ENCODE measurements around the gene AMOTL1. TPM values are rescaled to one million over a fixed set of nuclear protein-coding genes. Genes with fewer than 3 reads are reported as not detected.
"Not testable (repeated sequence)": the region's sequence is repeated elsewhere in the genome, so short reads cannot be mapped to it uniquely, and the experiment has no call there.

AMOTL1 gene
- total RNA-seq, 1 experiment from 2014 or later = 32.6 TPM

DNA sequence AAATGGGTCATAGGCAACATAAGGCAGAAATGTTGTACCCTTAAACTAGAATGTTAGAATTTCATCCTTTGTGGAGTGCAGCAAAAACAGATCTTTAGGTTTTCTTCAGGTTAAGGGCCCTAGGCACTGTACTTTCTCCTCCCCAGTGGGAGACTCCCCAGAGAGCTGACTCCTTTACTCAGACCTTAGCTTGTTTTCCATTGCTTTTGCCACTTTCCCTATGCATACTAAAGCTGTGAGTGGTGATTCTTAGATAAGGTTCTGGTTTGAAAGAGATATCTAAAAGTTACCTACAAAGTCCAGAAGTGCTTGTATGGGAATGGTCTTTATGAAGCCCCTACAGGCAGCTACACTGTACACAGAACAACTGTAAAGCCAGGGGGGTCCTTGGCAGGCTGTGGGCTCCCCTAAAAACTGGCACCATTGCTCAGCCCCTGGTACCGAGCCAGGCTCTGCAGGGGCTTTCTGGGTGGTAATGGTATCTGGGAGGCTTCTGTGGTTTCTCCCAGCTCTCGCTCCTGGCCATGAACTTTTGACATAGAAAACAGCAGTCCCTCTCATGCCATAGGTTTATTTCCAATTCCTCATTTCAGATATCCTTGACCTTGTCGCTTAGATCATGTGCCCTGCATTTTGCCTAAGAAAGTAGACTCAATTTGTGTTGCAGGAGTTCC, 23.2 kb downstream of the AMOTL1 start:
- ChIA-PET POLR2A (ENCODE audit: unreplicated experiment) (interaction anchor here (0.7 kb wide), 1 partner anchor 277 kb away, joined by 4 read pairs; no protein-coding TSS in a partner anchor), CTCF (no interaction called here)
- Histone ChIP-seq H4K20me1 (ENCODE audit: low read length) (no peaks in the 10 kb centered on the region), H3K9me2 (replicated peaks; ENCODE audit: low read length) (no peaks in the 10 kb centered on the region), H3K27me3 (ENCODE audit: low read length) (no peaks in the 10 kb centered on the region), H3F3A (ENCODE audit: low read length, unreplicated experiment) (peaks cover 18% of the 10 kb centered on the region), H3K4me3 (ENCODE audit: low read length) (no peak overlapping the region; the same call in 1 of the 2 replicates), H3K9ac (ENCODE audit: low read length) (peak overlapping the region; percentile 45), H3K4me2 (ENCODE audit: low read length) (peak overlapping the region; percentile 81), H3K9me3 (ENCODE audit: low read length) (no peaks in the 10 kb centered on the region), H3K79me2 (ENCODE audit: low read length) (peaks cover 84% of the 10 kb centered on the region), H2AFZ (ENCODE audit: low read length) (no peak overlapping the region), H3K4me1 (ENCODE audit: insufficient read depth, low read length) (peaks cover 89% of the 10 kb centered on the region), H3K36me3 (ENCODE audit: low read depth, low read length) (no peaks in the 10 kb centered on the region), H3K27ac (ENCODE audit: low read length) (peak overlapping the region; percentile 95)
- ATAC-seq (no peak), DNase-seq (no peak)
- TF ChIP-seq EZH2phosphoT487 (IDR thresholded peaks at IDR 0.05; ENCODE audit: borderline replicate concordance, low read length) = no peak
- TF ChIP-seq, protein P1, sequence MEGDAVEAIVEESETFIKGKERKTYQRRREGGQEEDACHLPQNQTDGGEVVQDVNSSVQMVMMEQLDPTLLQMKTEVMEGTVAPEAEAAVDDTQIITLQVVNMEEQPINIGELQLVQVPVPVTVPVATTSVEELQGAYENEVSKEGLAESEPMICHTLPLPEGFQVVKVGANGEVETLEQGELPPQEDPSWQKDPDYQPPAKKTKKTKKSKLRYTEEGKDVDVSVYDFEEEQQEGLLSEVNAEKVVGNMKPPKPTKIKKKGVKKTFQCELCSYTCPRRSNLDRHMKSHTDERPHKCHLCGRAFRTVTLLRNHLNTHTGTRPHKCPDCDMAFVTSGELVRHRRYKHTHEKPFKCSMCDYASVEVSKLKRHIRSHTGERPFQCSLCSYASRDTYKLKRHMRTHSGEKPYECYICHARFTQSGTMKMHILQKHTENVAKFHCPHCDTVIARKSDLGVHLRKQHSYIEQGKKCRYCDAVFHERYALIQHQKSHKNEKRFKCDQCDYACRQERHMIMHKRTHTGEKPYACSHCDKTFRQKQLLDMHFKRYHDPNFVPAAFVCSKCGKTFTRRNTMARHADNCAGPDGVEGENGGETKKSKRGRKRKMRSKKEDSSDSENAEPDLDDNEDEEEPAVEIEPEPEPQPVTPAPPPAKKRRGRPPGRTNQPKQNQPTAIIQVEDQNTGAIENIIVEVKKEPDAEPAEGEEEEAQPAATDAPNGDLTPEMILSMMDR (conservative IDR thresholded peaks at IDR 0.05; ENCODE audit: low read depth, low read length) = no peak
- no peak for TF ChIP-seq EZH2 (IDR thresholded peaks at IDR 0.05; ENCODE audit: low read length, unreplicated experiment)
- intact Hi-C loops (cut with micrococcal nuclease) = no loop called here
- BruUV-seq (replicated peaks) = no TSS peak

GRCh38 chr11:94791942-94792341, 23.8 kb downstream of the AMOTL1 start:
- CTCF ChIA-PET; H3K4me2 ChIP-seq (ENCODE audit: low read length); H3K4me3 ChIP-seq (ENCODE audit: low read length); DNase-seq; H3K9me2 ChIP-seq (replicated peaks; ENCODE audit: low read length); H3K9me3 ChIP-seq (ENCODE audit: low read length); POLR2A ChIA-PET (ENCODE audit: unreplicated experiment); BruUV-seq (replicated peaks); H4K20me1 ChIP-seq (ENCODE audit: low read length); H3K36me3 ChIP-seq (ENCODE audit: low read depth, low read length); H3K9ac ChIP-seq (ENCODE audit: low read length); H2AFZ ChIP-seq (ENCODE audit: low read length); ATAC-seq; H3K27me3 ChIP-seq (ENCODE audit: low read length); intact Hi-C loops (cut with micrococcal nuclease): not testable (repeated sequence)
- Histone ChIP-seq H3F3A (ENCODE audit: low read length, unreplicated experiment) (peaks cover 18% of the 10 kb centered on the region), H3K4me1 (ENCODE audit: insufficient read depth, low read length) (peaks cover 89% of the 10 kb centered on the region), H3K79me2 (ENCODE audit: low read length) (peaks cover 85% of the 10 kb centered on the region), H3K27ac (ENCODE audit: low read length) (peak overlapping the region; percentile 95)

- ChIA-PET CTCF (no interaction called here), POLR2A (ENCODE audit: unreplicated experiment) (no interaction called here)
- peaks cover 86% of the 10 kb centered on the region for H3K79me2 ChIP-seq (ENCODE audit: low read length)
- peak overlapping the region; percentile 91 for H3K27ac ChIP-seq (ENCODE audit: low read length)
- no peak overlapping the region for H3K9ac ChIP-seq (ENCODE audit: low read length)
- no peaks in the 10 kb centered on the region for H3K27me3 ChIP-seq (ENCODE audit: low read length)
- intact Hi-C loops (cut with micrococcal nuclease) = no loop called here
- H3K36me3 ChIP-seq (ENCODE audit: low read depth, low read length) = peaks cover 5% of the 10 kb centered on the region; the same call in 1 of the 2 replicates
- H3K9me3 ChIP-seq (ENCODE audit: low read length) = no peaks in the 10 kb centered on the region
- H2AFZ ChIP-seq (ENCODE audit: low read length) = no peak overlapping the region
- peaks cover 18% of the 10 kb centered on the region for H3F3A ChIP-seq (ENCODE audit: low read length, unreplicated experiment)
- BruUV-seq (replicated peaks) = no TSS peak
- H3K4me2 ChIP-seq (ENCODE audit: low read length) = no peak overlapping the region
- peaks cover 91% of the 10 kb centered on the region for H3K4me1 ChIP-seq (ENCODE audit: insufficient read depth, low read length)
- H3K9me2 ChIP-seq (replicated peaks; ENCODE audit: low read length) = no peaks in the 10 kb centered on the region
- ATAC-seq (no peak), DNase-seq (no peak)
- no peak overlapping the region for H3K4me3 ChIP-seq (ENCODE audit: low read length)
- no peaks in the 10 kb centered on the region for H4K20me1 ChIP-seq (ENCODE audit: low read length)
- TF ChIP-seq, protein P1 (conservative IDR thresholded peaks at IDR 0.05; ENCODE audit: low read depth, low read length) = no peak
- TF ChIP-seq EZH2phosphoT487 (IDR thresholded peaks at IDR 0.05; ENCODE audit: borderline replicate concordance, low read length) = no peak
- no peak for TF ChIP-seq EZH2 (IDR thresholded peaks at IDR 0.05; ENCODE audit: low read length, unreplicated experiment)
Observed at GRCh38 chr11:94792451-94792850, 24.3 kb downstream of the AMOTL1 start.
